ENCODE data around the gene IL32. TPM values are rescaled to one million over a fixed set of nuclear protein-coding genes. Genes with fewer than 3 reads are reported as not detected.

Gene IL32
- total and polyA plus RNA-seq, 2 donors (not counting 1 experiment from before 2014, with no cell fraction given): 2.0 to 2.3 TPM

- no peak for DNase-seq
- Mint-ChIP-seq H3K9me3 (ENCODE audit: insufficient read depth) (no peaks in the 10 kb centered on the region), H3K27me3 (peaks cover 16% of the 10 kb centered on the region), H3K27ac (no peak overlapping the region), H3K4me3 (no peak overlapping the region), H3K4me1 (peaks cover 43% of the 10 kb centered on the region)
- H4K20me1 ChIP-seq (ENCODE audit: control insufficient read depth, insufficient read depth, low read length, poor library complexity, severe bottlenecking): peaks cover 47% of the 10 kb centered on the region
- no peak overlapping the region for H3K9ac ChIP-seq (ENCODE audit: low read length)
- H3K4me3 ChIP-seq (ENCODE audit: control extremely low read depth in 1 of 5, extremely low read depth in 1 of 5, insufficient read depth in 1 of 5, low read depth in 2 of 5, low read length in 4 of 5): no peak overlapping the region
- no peak overlapping the region for H2AFZ ChIP-seq (ENCODE audit: insufficient read depth, low read depth, low read length, poor library complexity, severe bottlenecking)
- peaks cover 0 to 18% of the 10 kb centered on the region in 2 experiments for H3K36me3 ChIP-seq (replicated peaks in 1 of 2; ENCODE audit: control extremely low read depth in 1 of 2, control insufficient read depth in 1 of 2, extremely low read depth in 1 of 2, insufficient read depth in 2 of 2, low read length in 1 of 2)
- WGBS (ENCODE audit: insufficient coverage): 97% methylated on average over 22 of the region's 24 CpGs
- no peak overlapping the region for H3K27ac ChIP-seq (ENCODE audit: low read length in 2 of 2)
- intact Hi-C loops (cut with micrococcal nuclease): loop anchor here (10.0 kb wide), 2 partner anchors 258 to 1722 kb away; partner anchors contain the start of genes UBE2I and ZNF263
- TF ChIP-seq CTCF (IDR thresholded peaks at IDR 0.05): no peak
- no peak for TF ChIP-seq EZH2 (IDR thresholded peaks at IDR 0.05; ENCODE audit: borderline replicate concordance, insufficient read depth, low read depth, low read length, poor library complexity, severe bottlenecking)
- H3K4me2 ChIP-seq (replicated peaks; ENCODE audit: low read depth, low read length, poor library complexity, severe bottlenecking): no peak overlapping the region
- no peak for ATAC-seq (ENCODE audit: low read depth)
- peaks cover 0 to 17% (median 0%) of the 10 kb centered on the region in 3 donors for H3K9me3 ChIP-seq (ENCODE audit: control extremely low read depth in 1 of 3, control insufficient read depth in 2 of 3, insufficient read depth in 1 of 3, low read length in 2 of 3)
- ChIA-PET POLR2A (interaction anchor here (0.7 kb wide), 1 partner anchor 430 kb away, joined by 3 read pairs; no protein-coding TSS in a partner anchor), CTCF (interaction anchor here (0.6 to 8.9 kb wide), 10 partner anchors 7 to 1110 kb away, joined by 3 to 213 read pairs (median 7); partner anchors contain the start of gene TNFRSF12A)
- peaks cover 15% of the 10 kb centered on the region for H3K79me2 ChIP-seq (ENCODE audit: control insufficient read depth, insufficient read depth, low read length)
- H3K27me3 ChIP-seq (replicated peaks in 1 of 4; ENCODE audit: control extremely low read depth in 1 of 4, control insufficient read depth in 3 of 4, insufficient read depth in 4 of 4, low read length in 3 of 4): peaks cover 0 to 34% (median 19%) of the 10 kb centered on the region in 4 experiments
- peaks cover 45 to 49% of the 10 kb centered on the region in 2 donors for H3K4me1 ChIP-seq (ENCODE audit: control insufficient read depth in 2 of 2, insufficient read depth in 2 of 2, low read length in 2 of 2)
Measured at GRCh38 chr16:3026609-3027488, 38.6 kb upstream of the IL32 start.
